Colonic mucosa (tissue), 4 donors: Measurements from ENCODE around the gene THSD4. TPM values are rescaled to one million over a fixed set of nuclear protein-coding genes. Genes with fewer than 3 reads are reported as not detected.

Source experiments
- DNase-seq: peaks from one replicate; pipeline ENCODE4 v3.0.0-alpha.2; 2020
- H3K27ac ChIP-seq: fragments of 200-600 bp; one replicate; pipeline ENCODE4 v1.8.0; 2021
- H3K27me3 ChIP-seq: fragments of 200-600 bp; one replicate; pipeline ENCODE4 v1.8.0; 2021
- H3K36me3 ChIP-seq: fragments of 200-600 bp; one replicate; pipeline ENCODE4 v1.8.0; 2021
- H3K4me1 ChIP-seq: fragments of 200-600 bp; one replicate; pipeline ENCODE4 v1.8.0; 2021; ENCODE audit warnings: mild to moderate bottlenecking
- H3K4me3 ChIP-seq: fragments of 200-600 bp; one replicate; pipeline ENCODE4 v1.8.0; 2021
- H3K9ac ChIP-seq, 2 donors: one replicate each; pipeline ENCODE4 v1.7.0; 2013; ENCODE audit warnings: control low read depth in 2 of 2, low read depth in 2 of 2, low read length in 2 of 2
- H3K9me3 ChIP-seq: fragments of 200-600 bp; one replicate; pipeline ENCODE4 v1.8.0; 2021
- CTCF ChIP-seq: fragments of 200-600 bp; IDR thresholded peaks from one replicate; pipeline ENCODE4 v1.8.0; 2022; ENCODE audit warnings: antibody characterized with exemption, mild to moderate bottlenecking
- intact Hi-C: fragments of 100-400 bp; cut with DNase I; formaldehyde crosslinking; loops from one replicate; pipeline ENCODE4 v1.14.1; 2022
- total RNA-seq, 2 donors: library from RNA; stranded (reverse); fragmentation: NEBNext Ultra II Directional in 1 of 2; extraction: Animal tissue kit (Norgen Biotek cat#: 25700) in 1 of 2; gene quantifications; one replicate each; pipeline ENCODE4 v1.2.1, GENCODE V29; 2021
- donor health status: healthy.
- donor health status: DM: no; HTN: no; CAD: no.
- donor health status: DM: no; HTN: no; CAD: no.

THSD4 gene
- total RNA-seq, 2 donors from 2014 or later = 18.8 to 23.5 TPM

- H3K4me3 ChIP-seq = no peak overlapping the region
- peaks cover 4% of the 10 kb centered on the region for H3K4me1 ChIP-seq
- no peak overlapping the region for H3K27ac ChIP-seq
- H3K9ac ChIP-seq = no peak overlapping the region
- intact Hi-C loops = no loop called here
- H3K36me3 ChIP-seq = no peaks in the 10 kb centered on the region
- no peak for DNase-seq
- H3K9me3 ChIP-seq = no peaks in the 10 kb centered on the region
- H3K27me3 ChIP-seq = no peaks in the 10 kb centered on the region
- TF ChIP-seq CTCF = no peak
Measured at GRCh38 chr15:71452893-71453292, 337.6 kb downstream of the THSD4 start.

- no peak for DNase-seq
- no peak overlapping the region for H3K4me3 ChIP-seq
- H3K27ac ChIP-seq = no peak overlapping the region
- no peak for TF ChIP-seq CTCF
- H3K4me1 ChIP-seq = no peaks in the 10 kb centered on the region
- no peaks in the 10 kb centered on the region for H3K9me3 ChIP-seq
- H3K9ac ChIP-seq = no peak overlapping the region
- no peaks in the 10 kb centered on the region for H3K36me3 ChIP-seq
- intact Hi-C loops = no loop called here
- H3K27me3 ChIP-seq = no peaks in the 10 kb centered on the region
Measured at GRCh38 chr15:71454462-71454996, 339.3 kb downstream of the THSD4 start.

GRCh38 chr15:71455107-71455506 lies 339.8 kb downstream of the THSD4 start:
- no peak for TF ChIP-seq CTCF
- Histone ChIP-seq H3K9me3 (no peaks in the 10 kb centered on the region), H3K9ac (no peak overlapping the region), H3K27ac (no peak overlapping the region), H3K36me3 (no peaks in the 10 kb centered on the region), H3K4me3 (no peak overlapping the region), H3K4me1 (no peaks in the 10 kb centered on the region), H3K27me3 (no peaks in the 10 kb centered on the region)
- DNase-seq = no peak
- intact Hi-C loops = no loop called here

GRCh38 chr15:71455878-71456277 lies 340.6 kb downstream of the THSD4 start:
- Histone ChIP-seq H3K27me3 (no peaks in the 10 kb centered on the region), H3K36me3 (no peaks in the 10 kb centered on the region), H3K4me3 (no peak overlapping the region), H3K4me1 (no peaks in the 10 kb centered on the region), H3K9ac (no peak overlapping the region), H3K9me3 (no peaks in the 10 kb centered on the region), H3K27ac (no peak overlapping the region)
- intact Hi-C loops = no loop called here
- no peak for TF ChIP-seq CTCF
- no peak for DNase-seq

- Histone ChIP-seq H3K4me3 (no peak overlapping the region), H3K9me3 (no peaks in the 10 kb centered on the region), H3K9ac (no peak overlapping the region), H3K36me3 (no peaks in the 10 kb centered on the region), H3K27ac (no peak overlapping the region), H3K27me3 (no peaks in the 10 kb centered on the region), H3K4me1 (no peaks in the 10 kb centered on the region)
- no peak for DNase-seq
- TF ChIP-seq CTCF = no peak
- intact Hi-C loops = no loop called here
Measured at GRCh38 chr15:71456362-71456761, 341.1 kb downstream of the THSD4 start.
